ENCODE measurements around the gene LSM14A.
"Not testable (repeated sequence)": the region's sequence is repeated elsewhere in the genome, so short reads cannot be mapped to it uniquely, and the experiment has no call there.

LSM14A gene

DNA sequence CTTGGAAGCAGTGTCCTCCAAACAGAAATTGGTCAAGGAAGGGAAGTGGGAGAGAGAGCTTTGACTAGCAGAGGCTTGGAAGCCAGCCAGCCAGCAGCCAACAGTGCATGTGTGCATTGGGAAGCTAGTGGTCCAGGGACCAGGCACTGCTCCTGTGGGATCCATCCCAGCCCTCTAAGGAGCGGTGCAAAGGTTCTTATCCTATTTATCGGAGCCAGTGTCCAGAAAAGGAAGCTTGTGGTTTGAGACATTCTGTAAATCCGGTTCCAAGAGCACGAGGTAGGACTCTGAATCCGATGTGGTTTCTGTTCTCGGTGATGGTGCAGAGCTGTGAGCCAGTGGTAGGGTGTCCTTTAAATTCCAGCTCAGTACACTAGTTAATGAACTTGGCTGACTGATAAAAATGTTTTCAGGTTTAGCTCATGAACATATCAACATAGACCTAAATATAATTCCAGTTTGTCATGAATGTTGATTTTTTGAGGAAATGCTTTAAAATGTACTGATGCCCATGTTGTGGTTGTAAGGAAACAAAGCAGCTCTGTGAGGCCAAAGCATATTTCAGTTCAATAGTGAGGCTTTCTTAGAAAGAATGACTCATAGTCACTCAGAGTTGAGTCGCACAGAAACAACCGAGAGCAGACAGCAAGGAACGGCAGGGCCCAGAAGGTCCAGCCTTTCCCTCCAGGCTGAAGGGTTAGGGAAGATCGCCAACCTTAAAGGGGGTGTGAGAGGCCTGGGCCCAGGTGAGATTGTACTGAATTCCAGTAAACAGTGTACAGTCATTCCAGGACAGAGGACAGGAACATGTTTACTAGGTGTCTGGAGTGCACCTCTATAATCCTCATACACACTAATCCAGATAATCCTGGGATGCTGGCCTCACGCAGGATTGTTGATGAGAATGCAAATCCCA is 60.5 kb downstream of the LSM14A start:
- no peak for DNase-seq

DNA sequence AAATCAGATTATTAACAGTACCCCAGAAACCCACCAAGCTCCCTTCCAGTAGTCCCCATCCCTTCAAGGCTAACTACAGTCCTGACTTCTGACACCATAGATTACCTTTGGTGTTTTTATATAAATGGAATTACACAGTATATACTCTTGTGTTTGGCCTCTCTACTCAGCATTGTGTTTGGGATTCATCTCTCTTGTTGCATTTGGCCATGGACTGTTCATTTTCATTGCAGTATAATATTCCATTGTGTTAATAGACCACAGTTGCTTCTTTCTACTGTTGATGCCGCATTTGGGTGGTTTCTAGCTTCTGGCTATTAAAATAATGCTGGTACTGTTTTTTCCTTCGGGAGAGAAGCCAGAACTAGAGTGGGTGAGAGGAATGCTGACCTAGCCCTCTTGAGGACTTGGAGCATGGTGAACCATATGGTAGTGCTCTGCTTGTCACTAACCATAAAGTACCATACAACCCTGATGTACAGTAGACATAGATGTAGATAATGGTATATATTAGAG is 63.2 kb downstream of the LSM14A start:
- DNase-seq = no peak

DNA sequence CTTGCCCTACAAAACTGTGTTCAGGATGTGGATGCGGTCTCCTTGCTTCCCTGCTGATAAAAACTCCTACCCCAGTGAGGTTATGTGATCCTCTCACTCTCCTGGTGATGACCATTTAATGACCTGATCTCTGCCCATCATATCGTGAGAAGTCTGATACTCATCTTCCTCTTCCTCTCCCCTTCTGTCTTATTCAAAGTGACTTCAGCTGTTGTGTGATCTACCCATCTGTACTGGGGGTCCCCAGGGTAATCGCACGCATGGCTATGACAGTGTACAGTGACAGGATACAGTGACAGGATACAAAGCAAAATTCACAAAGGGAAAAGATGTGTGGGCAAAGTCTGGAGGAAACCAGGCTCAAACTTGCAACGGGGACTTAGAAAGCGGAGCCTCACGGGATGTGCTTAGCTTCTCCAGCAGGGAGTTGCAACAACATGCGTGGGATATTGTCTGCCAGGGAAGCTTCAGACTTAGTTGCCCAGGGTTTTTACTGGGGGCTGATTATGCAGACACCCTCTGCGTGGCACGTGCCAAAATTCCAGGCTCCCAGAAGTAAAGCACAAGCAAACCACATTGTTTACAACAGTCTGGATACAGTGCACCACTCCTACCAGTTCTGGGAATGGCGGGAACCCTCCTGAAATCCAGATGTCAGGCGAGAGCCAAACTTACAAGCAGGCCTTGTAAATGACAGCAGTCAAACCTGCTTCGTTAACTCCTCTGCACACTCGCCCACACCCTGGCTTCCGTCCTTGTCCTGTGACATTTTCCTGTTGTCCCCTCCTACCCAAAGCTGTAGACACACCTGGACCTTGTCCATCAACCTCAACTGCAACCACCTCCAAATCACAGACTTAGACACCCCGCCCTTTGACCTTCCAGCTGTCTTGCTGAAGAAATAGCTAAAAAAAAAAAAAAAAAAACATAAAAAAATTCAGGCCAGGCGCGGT is 64.0 kb downstream of the LSM14A start:
- DNase-seq = no peak

DNA sequence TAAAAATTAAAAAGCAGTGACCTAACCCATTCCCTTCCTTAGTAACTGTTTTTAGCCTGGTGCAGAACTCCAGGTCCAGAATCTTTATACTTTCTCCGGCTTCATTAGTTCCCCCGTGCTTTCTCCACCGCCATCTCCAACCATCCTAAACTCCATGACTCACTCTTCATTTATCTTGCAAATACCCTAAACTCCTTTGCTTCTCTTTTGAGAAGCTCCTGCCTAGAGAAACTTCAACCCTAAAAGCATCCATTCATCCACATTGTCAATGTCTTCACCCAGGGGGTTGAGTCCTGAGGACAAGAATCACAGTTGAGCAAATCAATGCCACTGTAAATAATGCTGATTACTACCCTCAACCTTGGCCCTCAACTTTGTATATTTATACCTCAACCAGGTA is 65.0 kb downstream of the LSM14A start:
- DNase-seq = no peak

DNA sequence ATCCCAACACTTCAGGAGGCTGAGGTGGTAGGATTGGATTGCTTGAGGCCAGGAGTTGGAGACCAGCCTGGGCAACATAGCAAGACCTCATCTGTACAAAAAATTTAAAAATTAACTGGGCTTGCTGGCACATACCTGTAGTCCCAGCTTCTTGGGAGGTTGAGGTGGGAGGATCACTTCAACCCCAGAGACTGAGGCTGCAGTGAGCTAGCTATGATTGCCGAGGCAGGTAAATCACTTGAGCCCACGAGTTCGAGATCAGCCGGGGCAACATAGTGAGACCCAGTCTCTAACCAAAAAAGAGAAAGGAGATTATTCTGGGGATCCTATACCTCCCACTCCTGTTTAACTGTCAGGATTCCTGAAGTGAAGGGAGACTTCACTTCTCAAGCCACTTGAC is 65.6 kb downstream of the LSM14A start:
- no peak for DNase-seq

DNA sequence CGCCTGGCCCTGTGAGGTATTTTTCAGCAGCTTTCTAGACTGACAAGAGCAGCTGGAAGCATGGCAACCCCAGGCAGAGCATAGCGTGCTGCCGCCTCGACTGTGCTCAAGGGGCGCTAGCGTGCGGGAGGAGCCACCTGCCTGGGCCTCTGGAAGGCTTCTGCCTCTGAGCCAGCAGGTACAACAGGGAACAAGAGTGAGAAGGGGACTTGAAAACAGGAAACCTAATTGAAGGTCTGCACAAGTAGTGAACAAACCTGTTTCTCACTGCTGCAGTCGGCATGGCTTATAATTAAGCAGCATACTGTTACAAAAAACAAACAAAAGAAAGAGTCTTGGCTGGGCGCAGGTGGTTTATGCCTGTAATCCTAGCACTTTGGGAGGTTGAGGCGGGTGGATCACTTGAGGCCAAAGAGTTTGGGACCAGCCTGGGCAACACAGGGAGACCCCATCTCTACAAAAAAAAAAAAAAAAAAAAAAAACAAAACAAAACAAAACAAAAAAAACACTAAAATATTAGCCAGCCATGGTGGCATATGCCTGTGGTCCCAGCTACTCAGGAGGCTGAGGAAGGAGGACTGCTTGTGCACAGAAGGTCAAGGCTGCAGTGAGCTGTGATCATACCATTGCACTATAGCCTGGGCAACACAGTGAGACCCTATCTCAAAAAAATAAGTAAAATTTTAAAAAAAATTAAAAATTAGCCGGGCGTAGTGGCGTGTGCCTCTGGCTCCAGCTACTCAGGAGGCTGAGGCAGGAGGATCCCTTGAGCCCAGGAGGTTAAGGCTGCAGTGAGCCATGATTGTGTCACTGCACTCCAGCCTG is 69.4 kb downstream of the LSM14A start:
- DNase-seq = no peak

DNA sequence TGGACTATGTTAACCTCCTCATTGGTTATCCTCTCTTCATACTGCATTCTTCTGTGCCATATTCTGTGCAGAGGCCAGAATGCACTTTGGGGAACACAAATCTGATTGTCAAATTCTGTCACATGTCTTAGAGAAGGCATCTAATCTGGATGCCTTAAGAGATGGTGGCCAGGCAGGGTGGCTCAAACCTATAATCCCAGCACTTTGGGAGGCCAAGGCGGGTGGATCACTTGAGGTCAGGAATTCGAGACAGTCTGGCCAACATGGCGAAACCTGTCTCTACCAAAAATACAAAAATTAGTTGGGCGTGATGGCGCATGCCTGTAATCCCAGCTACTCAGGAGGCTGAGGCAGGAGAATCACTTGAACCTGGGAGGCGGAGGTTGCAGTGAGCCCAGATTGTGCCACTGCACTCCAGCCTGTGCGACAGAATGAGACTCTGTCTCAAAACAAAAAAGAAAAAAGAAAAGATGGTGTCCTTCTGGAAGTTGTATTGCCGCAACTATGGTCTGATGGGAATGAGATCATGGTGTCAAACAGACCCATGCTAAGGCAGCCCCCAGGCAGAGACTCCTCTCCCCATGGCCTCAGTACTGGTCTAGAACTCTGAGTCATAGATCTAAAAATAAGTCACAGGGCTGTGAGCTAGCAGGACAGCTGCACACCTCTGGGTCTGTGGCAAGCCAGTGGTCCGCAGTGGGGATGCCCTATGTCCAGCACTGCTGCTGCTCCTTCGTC is 71.0 kb downstream of the LSM14A start:
- DNase-seq = not testable (repeated sequence)

DNA sequence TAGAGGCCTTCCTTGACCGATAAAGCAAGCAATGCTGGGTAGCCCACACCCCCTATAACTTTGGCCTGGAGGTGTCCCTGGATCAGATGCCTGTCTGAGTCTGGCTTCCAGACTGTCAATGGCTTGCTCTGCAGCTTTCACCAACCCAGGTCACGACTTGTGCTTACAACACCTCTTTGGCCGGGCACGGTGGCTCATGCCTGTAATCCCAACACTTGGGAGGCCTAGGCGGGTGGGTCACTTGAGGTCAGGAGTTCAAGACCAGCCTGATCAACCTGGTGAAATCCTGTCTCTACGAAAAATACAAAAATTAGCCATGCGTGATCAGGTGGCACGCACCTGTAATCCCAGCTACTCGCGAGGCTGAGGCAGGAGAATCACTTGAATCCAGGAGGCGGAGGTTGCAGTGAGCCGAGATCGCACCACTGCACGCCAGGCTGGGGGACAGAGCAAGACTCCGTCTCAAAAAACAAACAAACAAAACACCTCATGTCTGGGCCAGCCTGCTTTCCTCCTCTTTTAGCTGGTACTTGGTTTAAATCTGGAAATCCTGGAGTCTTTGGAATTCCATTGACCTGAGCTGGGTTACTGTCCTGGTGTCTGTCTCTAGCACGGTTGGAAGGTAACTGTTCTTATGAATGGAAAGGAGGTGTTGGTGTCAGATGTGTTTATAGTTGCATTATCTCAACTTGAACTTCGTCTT is 71.7 kb downstream of the LSM14A start:
- no peak for DNase-seq

DNA sequence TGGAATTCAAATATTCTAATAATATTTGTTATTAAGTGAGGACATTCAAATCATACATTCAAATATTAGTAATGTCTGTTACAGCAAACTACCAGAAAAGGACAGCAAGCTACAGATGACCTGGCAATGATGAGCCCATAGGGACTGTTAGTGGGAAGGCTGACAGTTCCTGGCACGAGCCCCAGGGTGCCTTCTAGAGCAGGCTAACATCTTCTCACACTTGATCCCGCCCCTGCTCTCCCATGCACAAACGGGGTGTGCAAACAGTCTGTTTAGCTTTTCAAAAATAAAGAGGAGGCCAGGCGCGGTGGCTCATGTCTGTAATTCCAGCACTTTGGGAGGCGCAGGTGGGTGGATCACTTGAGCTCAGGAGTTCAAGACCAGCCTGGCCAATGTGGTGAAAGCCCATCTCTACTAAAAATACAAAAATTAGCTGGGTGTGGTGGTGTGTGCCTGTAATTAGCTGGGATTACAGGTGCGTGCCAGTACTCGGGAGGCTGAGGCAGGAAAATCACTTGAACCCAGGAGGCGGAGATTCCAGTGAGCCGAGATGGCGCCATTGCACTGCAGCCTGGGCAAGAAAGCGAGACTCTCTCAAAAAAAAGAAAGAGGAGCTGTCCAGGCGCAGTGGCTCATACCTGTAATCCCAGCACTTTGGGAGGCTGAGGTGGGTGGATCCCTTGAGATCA is 72.5 kb downstream of the LSM14A start:
- DNase-seq = no peak

DNA sequence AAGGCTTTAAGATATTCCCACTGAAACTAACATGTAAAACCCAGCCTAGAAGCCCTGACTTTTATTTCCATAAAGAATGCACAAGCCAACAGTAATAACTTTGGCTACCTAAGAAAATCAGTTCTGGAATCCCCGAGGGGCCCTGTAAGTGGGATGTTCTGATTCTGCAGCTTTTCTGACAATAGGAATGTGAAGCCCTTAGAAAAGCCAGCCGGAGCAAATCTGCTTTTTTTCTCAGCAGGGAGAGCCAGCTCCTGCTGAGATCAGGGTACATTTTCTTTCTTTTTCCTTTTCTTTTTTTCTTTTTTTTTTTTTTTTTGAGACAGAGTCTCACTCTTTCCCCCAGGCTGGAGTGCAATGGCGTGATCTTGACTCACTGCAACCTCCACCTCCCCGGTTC is 74.0 kb downstream of the LSM14A start:
- DNase-seq = no peak

DNA sequence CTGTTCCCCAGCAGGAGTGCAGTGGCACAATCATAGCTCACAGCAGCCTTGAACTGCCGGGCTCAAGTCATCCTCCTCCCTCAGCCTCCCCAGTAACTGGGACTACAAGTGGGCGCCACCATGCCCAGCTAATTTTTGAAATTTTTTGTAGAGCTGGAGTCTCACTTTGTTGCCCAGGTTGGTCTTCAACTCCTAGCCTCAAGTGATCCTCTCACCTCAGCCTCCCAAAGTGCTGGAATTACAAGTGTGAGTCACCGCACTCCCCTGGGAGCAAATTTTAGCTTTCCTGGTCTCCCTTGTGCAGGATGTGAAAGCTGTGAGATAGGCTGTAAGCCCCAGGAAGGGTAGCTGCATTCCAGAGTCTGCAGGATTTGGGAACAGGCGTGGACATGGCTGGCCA is 76.6 kb downstream of the LSM14A start:
- no peak for DNase-seq

DNA sequence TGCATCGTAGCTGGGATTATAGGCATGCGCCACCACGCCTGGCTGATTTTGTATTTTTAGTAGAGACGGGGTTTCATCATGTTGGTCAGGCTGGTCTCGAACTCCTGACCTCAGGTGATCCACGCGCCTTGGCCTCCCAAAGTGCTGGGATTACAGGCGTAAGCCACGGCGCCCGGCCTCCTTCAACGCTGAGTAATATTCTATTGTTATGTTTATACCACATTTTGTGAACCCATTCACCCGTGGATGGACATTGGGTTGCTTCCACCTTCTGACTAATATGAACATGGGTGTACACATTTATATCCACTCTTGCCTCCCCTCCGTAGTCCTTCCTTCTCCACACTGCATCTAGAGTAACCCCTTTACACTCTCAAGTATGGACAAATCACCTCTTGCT is 80.9 kb downstream of the LSM14A start:
- not testable (repeated sequence) for DNase-seq

DNA sequence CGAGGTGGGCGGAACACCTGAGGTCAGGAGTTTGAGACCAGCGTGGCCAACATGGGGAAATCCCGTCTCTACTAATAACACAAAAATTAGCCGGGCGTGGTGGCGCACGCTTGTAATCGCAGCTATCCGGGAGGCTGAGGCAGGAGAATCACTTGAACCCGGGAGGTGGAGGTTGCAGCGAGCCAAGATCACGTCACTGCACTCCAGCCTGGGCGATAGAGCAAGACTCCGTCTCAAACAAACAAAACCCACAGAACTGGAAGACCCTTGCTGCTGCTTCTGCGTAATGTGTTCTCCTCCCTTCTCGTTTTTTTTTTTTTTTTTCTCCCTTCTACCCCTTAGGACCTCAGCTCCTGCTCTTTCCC is 81.4 kb downstream of the LSM14A start:
- DNase-seq = not testable (repeated sequence)

DNA sequence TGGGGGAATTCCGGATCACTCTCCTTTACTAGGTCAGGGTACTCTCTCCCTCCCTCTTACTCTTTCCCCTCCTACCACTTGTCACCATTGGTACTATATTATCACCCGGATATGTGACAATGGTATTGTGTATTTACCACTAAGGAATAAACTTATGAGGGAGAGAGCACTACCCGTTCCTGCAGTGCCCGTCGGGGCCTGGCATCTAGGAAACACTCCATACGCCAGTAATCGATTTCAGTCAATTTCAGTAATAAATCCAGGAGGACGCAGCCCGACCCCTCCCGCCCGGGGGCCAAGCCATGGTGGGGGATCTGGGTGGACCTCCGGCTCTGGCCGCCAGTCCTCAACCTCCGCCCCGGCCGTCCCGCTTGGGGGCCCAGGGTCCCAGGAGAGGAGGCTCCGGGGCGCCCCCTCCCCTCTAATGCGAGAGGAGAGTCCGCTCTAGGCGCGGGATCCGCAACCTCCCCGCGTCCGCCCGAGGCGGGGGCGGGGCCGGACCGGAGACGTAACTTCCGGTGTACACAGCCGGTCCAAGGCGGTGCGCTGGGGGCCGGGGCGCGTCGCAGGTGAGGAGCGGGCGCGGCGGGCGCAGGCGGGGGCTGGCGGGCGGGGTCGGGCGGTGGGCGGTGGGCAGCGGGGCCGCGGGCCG is 81.9 kb downstream of the LSM14A start, which contains the start of gene GARRE1:
Gene GARRE1 (plus strand): TSS at position 509 of the 652 bp plus-strand sequence. CDS start 45,920 bp downstream, outside the sequence.
- DNase-seq = no peak

DNA sequence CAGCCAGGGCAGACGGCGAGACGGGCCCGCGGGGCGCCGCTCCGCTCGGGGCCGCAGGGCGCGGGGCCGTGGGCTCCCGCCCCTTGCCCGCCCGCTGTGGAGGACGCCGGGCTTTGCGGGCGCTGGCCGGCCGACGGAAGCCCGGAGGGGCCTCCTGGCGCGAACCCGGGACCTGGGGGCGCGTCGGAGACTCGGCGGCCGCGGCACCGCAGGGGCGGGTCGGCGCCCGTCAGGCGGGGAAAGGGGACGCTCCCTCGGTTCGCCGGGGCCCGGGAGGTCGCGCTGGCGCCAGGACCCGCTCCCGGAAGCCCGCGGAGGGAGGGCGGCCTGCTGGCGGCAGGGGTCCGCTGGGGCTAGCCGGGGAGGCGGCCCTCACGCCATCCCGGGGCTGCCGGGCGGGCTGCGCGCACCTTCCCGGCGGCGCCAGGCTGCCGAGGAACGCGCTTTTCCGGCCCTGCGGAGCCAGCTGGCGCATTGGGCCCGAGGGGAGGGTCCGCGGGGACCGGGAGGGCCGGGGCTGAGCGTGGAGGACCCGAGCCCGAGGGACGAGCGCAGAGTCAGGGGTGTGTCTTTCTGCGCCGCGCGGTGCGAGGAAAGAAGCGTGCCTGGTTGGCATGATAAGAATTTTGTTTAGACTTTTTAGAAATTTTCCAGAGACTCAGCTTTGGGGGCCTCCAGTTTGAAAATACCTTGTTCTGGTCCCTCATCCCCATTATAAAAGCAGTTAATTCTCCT is 82.6 kb downstream of the LSM14A start:
- no peak for DNase-seq

DNA sequence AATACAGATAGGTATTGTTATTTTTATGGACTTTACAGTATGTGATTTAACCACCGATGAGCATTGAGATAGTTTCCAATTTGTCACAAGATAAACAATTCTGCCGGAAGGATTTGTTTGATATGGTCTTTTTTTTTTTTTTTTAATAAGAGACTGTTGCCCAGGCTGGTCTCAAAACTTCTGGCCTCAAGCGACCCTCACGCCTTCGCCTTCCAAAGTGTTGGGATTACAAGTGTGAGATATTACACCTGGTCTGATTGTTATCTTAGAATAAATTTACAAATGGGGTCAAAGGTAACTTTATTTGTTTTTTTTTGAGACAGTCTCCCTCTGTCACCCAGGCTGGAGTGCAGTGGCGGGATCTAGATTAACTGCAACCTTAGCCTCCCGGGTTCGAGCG is 83.2 kb downstream of the LSM14A start:
- no peak for DNase-seq

DNA sequence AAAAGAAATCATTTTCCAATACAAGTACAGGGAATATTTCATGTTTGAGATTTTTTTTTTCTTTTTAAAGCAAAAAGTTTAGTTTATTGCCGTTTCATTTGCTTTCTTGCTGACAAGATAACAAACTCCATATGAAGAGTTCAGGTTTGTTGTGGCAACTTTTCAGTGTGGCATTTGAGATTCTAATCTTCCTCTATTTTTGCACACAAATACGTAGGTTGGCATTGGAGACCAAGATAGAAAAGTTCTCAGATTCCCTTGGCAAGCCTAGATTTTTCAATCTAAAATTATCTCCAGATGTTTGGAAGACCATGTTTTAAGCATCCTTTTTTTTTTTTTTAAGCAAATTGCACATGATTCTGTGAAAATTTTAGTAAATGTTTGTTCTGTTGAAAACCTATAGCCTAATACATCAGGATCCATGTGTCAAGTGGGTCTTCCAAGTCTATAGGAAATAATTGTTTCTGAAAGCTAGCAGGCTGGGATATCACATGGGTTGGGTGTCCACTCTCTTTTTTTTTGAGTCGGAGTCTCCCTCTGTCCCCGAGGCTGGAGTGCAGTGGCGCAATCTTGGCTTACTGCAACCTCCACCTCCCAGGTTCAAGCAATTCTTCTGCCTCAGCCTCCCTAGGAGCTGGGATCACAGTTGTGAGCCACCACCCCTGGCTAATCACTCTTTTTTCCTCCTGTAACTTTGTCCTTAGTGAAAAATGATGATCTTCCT is 84.7 kb downstream of the LSM14A start:
- DNase-seq = no peak

DNA sequence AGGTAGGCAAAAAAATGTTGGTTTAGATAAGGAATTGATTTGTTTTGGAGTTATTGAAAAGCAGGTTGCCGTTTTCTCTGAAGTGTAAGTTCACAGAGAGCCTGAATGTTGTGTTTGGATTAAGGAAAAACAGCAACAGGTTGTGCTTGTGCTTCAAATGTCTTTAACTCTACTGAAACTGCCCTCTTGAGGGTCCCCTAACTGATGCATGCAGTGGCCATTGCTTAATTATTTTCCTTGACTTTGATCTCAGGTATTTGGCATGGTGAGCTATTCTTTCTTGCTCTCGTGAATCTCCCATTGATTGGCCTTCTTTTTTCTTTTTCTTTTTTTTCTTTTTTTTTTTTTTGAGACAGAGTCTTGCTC is 85.2 kb downstream of the LSM14A start:
- no peak for DNase-seq
